ENCODE results near the gene PLAAT4.
"Not testable (repeated sequence)": the region's sequence is repeated elsewhere in the genome, so short reads cannot be mapped to it uniquely, and the experiment has no call there.

DNA sequence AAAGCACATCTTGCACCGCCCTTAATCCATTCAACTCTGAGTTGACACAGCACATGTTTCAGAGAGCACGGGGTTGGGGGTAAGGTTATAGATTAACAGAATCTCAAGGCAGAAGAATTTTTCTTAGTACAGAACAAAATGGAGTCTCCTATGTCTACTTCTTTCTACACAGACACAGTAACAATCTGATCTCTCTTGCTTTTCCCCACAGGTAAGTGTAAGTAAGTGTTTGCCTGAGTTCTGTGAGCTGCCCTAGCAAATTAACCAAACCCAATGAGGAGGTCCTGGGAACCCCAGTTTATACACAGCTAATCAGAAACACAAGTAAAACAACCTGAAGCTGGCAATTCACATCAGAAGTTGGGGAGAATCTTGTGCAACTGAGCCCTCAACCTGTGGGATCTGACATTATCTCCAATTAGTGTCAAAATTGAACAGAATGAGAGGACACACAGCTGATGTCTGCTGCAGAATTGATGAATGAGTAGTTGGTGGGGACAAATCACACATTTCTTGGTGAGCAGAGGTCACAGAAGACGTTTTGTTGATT, 7.8 kb upstream of the PLAAT4 start:
- TF ChIP-seq, protein P1, sequence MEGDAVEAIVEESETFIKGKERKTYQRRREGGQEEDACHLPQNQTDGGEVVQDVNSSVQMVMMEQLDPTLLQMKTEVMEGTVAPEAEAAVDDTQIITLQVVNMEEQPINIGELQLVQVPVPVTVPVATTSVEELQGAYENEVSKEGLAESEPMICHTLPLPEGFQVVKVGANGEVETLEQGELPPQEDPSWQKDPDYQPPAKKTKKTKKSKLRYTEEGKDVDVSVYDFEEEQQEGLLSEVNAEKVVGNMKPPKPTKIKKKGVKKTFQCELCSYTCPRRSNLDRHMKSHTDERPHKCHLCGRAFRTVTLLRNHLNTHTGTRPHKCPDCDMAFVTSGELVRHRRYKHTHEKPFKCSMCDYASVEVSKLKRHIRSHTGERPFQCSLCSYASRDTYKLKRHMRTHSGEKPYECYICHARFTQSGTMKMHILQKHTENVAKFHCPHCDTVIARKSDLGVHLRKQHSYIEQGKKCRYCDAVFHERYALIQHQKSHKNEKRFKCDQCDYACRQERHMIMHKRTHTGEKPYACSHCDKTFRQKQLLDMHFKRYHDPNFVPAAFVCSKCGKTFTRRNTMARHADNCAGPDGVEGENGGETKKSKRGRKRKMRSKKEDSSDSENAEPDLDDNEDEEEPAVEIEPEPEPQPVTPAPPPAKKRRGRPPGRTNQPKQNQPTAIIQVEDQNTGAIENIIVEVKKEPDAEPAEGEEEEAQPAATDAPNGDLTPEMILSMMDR (IDR thresholded peaks at IDR 0.05): not testable (repeated sequence)
- TF ChIP-seq POLR2A (IDR thresholded peaks at IDR 0.05): not testable (repeated sequence)
